GM11168 (cell line): Measurements from ENCODE around the gene ARMC8.

Experiments used
- in situ Hi-C: fragments of 300-500 bp; cut with MboI; formaldehyde crosslinking; loops from one replicate; pipeline ENCODE4 v1.12.0; 2022; ENCODE audit warnings: low sequenced_read_pairs; ENCODE audit not compliant: unreplicated experiment

The ARMC8 gene

GRCh38 chr3:138197524-138197923 is 10.4 kb downstream of the ARMC8 start:
- in situ Hi-C loops = no loop called here

GRCh38 chr3:138199851-138200250 is 12.8 kb downstream of the ARMC8 start:
- in situ Hi-C loops = no loop called here

GRCh38 chr3:138200424-138200823 is 13.3 kb downstream of the ARMC8 start:
- in situ Hi-C loops = no loop called here

DNA sequence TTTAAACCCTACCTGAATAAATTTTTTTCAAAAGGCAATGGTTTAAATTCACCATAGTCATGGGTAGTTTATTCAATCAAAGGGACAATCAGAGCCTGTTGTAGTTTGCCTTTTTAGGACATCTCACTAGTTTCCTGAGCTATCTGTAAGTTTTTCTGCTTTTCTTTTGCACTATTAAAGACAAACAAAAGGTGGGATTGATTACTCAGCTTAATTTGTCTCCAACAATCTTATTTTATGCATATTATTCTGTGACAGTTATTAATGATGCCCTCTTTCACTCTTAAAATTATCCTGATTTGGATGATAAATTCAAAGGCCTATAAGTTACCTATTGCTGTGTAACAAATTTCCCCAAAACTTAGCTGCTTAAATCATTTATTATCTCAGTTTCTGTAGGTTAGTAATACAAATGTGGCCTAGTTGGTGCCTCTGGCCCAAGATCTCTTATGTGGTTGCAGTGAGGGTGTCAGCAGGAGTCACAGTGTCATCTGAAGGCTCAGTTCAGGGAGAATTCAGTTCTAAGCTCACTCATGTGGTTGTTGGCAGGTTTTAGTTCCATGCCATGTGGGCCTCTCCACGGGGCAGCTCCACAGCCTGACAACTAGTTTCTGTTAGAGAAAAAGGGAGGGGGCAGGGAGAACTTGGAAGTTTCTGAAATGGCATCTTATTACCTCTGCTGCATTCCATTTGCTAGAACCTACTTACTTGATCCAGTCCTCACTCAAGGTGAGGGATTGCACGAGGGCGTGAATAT is 16.0 kb downstream of the ARMC8 start:
- in situ Hi-C loops = no loop called here

DNA sequence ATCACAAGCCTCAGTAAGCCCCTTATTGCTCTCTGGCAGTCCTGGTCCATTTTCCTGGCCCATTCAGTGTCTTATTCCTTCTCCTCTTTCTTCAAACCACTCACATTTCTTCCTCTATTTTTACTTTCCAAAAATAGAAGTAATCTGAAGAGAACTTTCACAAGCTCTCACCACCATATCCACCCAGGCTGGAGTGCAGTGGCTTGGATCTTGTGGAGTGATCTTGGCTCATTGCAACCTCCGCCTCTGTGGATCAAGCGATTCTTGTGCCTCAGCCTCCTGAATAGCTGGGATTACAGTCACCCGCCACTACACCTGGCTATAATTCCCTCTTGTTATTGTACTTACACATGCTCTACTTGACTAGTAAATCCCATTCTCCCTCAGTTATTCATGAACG is 16.8 kb downstream of the ARMC8 start:
- in situ Hi-C loops = no loop called here

DNA sequence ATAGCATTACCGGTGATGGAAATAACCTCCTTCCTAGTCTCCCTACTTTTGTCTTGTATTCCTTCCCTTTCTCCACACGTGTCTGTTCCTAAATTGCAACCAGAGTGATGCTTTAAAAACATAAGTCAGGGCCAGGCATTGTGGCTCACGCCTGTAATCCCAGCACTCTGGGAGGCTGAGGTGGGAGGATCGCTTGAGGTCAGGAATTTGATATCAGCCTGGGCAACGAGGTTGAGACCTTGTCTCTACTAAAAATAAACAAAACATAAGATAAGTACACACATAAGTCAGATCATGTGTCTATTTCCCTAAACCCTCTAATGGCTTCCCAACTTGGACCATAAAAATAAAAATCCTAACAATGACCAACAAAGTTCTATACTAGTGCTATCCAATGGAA is 18.4 kb downstream of the ARMC8 start:
- in situ Hi-C loops = no loop called here

- in situ Hi-C loops = no loop called here
These were observed 19.1 kb downstream of the ARMC8 start for GRCh38 chr3:138206196-138206595.

DNA sequence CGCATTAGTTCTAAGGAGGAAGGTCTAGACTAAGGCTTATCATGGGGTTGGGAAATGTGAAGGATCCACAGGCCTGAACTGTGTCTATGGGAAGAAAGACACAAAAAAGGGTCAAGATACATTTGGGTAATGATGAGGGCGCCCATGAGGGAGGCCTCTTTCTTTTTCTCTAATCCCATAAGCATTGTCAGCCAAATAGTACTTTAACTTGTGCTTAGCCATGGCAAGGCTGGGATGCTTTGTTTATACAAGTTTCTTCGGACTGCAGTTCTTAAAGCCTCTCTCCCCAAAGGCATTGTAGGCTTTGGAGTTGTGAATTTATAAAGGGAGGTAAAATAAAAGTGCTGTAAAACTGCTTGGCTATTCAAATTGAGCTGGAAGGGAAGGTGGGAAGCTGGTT is 23.4 kb downstream of the ARMC8 start:
- in situ Hi-C loops = no loop called here

GRCh38 chr3:138213398-138214085 is 26.4 kb downstream of the ARMC8 start:
- in situ Hi-C loops = no loop called here

DNA sequence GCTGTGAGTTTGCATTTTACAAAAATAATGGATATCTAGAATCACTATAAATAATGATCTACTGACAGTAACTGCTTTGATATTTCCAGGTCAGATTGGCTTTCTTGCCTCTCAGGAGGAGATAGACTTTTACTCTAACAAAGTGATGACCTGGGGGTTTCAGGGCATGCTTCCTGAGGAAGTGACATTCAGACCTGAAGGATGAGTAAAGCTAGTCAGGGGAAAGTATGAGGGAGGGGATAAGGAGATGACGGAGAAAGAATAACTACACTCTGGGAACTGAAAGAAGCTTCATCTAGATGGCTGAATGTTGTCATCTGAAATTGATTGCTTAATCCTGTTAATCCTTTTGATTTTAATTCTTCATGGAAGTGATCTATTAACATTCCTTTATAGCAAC is 32.2 kb downstream of the ARMC8 start:
- in situ Hi-C loops = no loop called here

- in situ Hi-C loops = no loop called here
These were observed 33.1 kb downstream of the ARMC8 start for GRCh38 chr3:138220242-138220641.

DNA sequence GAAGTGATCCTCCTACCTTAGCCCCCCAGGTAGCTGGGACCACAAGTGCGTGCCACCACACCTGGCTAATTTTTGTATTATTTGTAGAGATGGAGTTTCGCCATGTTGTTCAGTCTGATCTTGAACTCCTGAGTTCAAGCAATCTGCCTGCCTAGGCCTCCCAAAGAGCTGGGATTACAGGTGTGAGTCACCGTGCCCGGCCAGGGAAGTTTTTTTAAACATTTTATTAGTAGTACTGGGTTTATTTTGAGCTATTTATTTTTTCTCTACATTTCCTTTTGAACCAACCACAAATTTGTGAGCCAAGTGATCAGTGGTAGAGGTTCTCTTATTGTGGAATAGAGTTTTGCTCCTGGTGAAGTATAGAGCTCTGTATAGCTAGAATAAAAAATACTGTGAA is 33.7 kb downstream of the ARMC8 start:
- in situ Hi-C loops = no loop called here

DNA sequence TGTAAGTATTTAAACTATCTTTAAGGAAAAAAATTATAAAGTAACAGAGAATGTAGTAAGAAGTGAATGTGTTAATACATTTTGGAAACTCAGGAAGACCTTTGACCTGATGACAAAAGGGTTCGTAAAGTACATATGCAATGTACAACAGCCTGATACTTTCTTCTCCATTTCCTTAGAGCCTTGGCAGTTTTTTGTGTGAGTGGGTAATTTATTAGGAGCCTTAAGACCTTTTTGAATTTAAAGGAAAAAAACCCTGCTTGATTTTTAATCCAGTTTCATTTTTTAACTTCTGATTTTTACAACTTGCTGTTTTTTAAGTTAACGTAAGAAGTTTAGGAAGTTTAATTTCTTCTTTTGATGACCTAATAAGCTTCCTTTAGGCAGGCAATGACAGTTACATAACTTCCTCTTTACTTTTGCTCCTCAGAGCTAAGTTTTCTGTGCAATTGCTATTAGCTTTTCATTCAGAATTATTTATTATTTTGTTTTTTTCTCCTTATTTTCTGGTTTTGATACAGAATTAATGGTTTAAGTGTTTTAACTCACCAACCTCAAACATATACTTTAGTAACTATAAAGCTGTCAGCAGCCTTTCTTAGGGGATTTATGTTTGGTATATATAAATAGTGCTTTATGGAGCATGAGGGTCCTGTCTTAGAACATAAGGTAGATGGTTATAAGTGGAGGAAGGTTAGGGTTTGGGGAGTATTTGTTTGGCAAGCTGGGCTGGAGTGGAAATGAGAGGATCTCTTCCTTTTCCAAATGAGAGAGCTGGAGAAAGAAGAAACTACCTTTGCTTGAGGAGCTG is 35.2 kb downstream of the ARMC8 start:
- in situ Hi-C loops = no loop called here

DNA sequence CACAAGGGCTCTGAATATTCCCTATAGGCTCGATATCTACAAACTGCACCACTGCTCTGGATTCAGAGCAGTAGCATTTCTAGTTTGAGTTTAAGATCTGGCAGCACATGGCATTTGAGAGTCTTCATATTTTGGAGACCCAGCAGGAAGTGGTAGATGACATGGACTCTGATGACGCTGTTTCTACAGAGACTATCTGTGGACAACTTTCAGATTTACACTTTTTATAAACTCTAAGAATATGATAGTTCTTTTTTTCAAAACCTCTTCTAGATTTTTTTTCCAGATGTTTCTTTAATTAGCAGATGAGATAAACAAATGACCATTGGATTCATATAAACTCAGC is 35.8 kb downstream of the ARMC8 start:
- in situ Hi-C loops = no loop called here

DNA sequence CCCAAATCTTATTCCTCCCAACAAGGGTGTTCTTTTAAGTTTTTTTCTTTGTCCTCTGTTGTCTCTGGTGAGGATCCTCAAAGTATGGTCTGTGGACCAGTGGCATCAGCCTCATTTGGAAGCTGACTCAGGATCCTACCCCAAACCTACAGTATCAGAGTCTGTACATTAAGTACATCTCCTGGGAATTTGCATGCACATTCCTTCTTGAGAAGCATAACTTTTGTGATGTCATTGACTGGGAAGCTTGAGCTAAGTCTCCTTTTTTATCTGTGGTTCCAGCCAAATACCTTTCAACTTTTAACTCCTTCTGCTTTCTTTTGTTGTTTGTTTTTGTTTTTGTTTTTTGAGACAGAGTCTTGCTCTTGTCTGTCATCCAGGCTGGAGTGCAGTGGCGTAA is 40.5 kb downstream of the ARMC8 start:
- in situ Hi-C loops = no loop called here

DNA sequence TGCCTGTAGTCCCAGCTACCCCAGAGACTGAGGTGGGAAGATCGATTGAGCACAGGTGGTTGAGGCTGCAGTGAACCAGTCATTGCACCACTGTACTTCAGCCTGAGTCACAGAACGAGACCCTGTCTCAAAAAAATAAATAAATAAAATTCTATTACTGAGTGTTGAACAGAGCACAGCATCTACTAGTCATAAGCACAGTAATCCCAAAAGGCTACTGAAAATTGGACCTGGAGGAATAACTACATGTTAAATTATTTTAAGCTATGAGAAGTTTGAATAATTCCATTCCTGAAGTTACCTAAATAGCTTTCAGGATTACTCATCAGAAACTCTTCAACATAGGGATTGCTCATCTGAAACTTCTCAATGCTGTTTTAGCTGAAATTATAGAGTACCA is 43.4 kb downstream of the ARMC8 start:
- in situ Hi-C loops = no loop called here

GRCh38 chr3:138232705-138233364 is 45.7 kb downstream of the ARMC8 start:
- in situ Hi-C loops = no loop called here

DNA sequence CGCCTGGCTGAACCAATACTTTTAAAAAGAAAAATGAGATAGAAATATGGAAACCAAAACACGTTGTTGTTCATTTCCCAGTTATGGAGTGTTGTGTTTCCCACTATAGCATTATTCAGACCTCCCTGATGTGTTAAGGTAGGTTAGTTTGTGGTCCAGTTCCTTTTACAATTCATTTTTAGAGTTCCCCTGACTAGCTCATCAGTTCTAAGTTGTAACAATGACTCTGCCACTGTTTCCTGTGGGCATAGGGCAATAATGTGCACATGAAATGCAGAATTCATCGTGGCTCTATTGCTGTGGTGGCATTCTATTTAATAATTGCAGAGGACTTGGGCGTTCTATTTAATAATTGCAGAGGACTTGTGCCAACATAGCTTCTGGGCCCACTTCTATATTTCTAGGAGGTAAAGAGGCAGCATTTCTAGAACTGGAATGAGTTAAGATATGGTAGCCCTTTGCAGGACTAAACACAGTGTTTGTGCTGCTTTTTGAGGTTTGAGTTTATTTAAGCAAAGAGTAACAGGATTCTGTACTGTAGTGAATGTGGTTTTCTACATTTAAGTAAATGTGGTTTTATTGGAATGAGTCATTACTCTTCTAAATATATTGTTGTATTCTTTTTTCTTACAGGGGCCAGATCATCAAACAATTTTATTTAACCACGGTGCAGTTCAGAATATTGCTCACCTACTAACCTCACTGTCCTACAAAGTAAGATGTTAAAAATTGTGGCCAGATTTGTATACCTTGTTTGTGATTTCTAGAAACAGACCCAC is 47.5 kb downstream of the ARMC8 start:
- in situ Hi-C loops = no loop called here

DNA sequence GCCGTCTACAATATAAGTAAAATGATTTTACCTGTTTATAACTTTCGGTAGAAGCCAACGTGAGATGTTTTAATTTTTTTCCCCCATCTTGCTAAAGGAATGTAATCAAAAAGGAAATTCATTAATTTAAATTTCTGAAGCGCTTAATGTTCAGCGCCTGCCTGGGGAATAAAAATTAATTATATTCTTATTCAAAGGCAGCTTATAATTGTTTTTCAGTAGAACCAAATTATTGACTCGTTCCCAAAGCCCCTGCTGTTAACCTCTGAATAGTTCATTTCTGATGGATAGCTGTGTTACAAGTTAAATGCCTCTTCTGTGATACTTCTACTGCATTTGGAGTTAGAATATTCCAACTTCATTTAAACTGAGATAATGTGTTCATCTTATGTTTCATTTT is 51.6 kb downstream of the ARMC8 start:
- in situ Hi-C loops = no loop called here

DNA sequence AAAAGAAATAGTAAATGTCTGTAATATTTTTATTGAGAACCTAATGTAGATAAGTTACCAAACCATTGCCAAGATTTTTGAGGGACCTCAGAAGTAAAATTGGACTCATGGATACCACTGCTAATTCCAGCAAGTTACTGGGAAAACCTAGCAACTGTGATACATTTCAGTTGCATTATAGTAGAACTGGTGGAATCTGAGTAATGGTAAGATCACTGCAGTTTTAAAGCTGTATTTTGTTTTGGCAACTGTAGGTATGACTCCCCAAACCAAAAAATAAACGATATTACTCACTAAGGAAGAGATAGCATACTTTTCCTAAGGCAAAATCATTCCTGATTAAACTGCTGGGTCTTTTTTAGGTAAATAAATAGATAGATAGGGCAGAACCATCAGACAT is 54.0 kb downstream of the ARMC8 start:
- in situ Hi-C loops = no loop called here
